ENCODE measurements around the gene TBX5.

TBX5 gene

DNA sequence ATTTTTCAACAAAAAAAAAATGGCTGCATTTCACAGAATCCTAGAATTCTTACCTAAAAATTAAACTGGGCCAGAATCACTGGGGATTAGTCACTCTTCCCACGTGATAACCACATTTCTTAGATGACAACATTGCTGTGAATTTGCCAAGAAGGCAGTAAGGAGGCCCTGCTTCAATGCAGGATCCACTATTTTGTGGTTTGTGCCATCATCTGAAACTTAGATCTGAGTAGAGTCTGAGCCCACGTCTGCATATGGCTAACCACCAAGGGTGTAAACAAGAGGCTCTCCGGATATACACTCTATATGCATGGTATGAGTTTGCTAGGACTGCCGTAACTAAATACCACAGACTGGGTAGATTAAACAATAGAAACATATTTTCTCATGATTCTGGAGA is 24.4 kb upstream of the TBX5 start:
- DNase-seq: no peak

GRCh38 chr12:114425031-114425626 is 19.2 kb upstream of the TBX5 start:
- no peak for DNase-seq

- DNase-seq: no peak
Observed at GRCh38 chr12:114420944-114421335, 15.0 kb upstream of the TBX5 start.

DNA sequence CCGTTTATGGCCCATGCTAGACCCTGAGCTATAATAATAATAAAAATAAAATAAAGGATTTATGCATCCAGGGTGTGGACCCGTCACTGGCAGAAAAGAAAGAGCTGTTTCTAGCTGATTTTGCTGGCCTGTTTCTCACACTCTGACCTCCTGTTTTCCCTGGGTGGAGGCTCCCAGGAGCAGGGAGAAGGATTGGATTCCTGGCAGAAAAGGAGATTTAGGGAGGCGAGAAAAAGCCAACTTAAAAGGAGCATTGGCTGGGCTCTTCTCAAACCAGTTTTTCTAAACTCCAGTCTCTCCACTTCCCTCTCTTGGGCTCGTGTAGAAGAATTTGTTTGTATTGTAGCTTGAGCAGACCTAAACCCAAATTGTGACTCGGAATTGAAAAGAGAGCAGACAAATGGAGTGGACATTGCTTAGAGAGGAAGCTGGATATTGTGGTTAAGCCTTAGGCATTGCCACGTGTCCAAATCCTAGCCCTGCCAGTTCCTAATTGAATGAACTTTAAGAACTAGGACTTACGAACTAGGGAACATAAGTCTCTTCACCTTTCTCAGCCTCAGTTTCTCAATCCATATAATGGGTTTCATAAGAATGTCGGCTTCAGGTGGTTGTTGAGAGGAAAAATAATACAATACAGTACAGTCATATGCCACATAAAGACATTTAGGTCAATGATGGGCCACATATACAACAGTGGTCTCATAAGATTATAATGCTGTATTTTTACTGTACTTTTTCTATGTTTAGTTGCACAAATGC is 14.4 kb upstream of the TBX5 start:
- no peak for DNase-seq

DNA sequence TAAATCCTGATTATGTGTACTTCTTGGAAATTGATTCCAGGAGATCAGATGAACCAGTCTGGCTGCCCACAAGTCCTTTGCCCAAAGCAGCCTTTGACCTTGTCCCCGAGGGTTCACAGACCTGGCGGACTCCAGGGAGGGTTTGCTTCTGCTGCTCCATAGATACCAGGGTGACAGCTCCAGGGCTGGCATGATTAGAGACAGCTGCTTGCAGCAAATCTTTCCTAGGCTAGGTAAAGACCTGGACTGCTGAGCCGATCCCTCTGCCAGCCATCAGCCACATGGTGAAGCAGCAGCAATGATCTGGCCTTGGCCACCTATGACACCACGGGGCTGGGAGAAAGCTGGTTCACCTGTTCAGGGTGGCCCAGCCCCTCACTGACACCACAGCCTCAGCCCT is 10.1 kb upstream of the TBX5 start:
- DNase-seq: no peak

- DNase-seq: no peak
Observed at GRCh38 chr12:114415525-114415868, 9.6 kb upstream of the TBX5 start.

DNA sequence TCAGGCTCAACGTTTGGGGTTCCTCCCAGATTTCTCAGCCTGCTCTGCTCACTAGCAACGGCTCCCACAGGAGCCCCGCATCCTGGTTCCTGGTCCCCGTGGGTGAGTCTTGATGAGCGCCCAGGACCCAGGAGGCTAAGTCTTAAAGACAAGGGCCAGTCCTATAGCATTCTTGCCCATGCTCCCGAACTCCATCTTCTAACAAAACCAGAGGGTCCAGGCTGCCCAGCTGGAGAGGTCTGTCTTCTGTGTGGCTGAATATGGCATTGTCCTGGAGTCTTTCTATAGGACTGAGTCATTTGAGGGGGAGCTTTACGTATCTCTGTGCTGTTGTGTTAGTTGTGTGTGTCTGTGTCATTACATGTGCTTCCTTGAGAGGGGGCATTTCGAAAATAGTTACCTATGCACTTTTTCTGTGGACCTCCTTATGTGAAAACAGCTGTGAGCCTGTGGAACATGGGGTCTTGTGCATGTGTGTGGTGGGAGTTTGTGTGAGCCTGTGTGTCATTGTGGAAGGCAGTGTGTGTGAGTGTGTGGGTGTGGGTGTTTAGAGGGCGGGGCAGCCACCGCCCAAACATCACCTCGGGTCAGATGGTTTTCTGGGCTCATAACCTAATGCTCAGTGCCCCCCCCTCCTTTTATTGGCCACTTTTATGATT is 9.1 kb upstream of the TBX5 start:
- no peak for DNase-seq

DNA sequence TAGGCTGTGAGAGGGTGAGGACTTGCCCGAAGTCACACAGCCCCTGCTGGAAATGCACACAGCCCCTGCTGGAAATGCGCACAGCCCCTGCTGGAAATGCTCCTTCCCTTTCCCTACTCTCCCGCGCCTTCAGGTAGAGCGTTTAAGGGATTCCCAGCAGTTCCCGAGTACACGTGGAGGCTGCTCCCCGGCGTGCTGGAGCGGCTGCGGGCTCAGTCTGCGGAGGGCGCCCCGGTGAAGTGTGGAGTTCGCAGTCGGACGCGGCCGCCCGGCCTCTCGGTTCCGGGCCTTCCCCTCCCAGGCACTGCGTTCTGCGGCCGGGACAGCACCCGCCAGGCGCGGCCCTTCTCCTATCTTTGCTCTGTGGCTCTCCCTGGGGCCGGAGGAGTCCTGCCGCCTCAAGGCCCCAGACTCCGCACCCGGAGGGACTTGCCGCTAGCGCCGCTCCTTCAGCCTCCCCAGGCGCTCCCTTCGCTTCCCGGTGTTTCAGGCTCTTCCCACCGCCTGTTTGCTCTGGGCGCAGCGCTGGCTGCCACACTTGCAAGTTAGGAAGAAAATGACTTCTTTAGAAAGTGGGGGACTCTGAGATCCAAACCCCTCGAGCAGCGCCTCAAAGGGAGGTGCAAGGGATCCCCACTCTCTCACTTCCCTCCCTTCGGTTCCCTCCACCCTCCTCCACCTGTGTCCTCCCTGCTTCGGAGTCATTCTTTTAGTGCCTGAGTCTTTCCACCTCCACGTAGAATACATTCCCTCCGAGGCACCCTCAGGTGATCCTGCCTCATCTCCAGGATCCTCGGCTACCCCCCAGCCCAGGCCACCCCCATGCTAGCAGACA is 8.3 kb upstream of the TBX5 start:
- DNase-seq: no peak

DNA sequence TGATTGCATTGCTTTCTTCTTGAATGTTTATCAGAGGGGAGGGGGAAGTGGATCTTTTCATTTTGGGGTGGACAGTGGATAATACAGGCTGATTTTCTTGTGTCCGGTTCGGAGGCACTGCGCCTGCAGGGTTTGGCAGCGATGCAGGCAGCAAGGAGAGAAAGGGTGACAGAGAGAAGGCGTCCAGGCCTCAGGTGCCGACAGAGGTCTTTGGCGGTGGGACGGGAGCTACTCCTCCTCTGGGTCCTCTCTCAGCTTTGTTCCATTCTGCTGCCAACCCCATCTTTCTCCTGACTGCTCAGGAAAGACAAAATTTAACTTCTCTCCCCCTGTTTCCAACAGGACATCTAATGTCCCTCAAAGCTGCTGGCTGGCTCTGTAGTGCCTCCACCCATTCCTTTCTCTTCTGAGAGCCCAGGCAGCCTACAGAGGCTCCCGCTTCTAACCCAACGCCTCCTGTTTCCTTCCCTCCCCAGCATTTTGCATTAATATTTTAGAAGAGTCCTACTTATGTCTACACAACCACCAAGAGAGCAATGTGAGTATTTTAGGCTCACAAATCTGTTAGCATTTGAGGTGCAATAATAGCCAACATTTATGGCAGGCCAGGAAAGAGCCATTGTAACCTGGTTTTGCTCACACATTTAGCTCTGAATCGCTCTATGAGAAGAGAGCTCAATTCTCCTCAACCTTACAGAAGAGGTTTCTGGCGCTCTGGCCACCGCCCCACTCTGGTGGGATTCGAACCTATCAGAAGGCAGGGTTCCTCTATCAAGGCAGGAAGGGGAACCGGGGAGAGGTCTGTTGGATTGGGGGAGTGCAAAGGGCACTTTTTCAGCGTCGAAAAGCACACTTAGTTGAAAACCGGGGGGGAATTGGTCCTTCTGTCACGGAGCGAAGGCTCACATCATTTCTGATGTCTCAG is 7.1 kb upstream of the TBX5 start:
- DNase-seq: no peak

GRCh38 chr12:114412307-114412706 is 6.4 kb upstream of the TBX5 start:
- no peak for DNase-seq

DNA sequence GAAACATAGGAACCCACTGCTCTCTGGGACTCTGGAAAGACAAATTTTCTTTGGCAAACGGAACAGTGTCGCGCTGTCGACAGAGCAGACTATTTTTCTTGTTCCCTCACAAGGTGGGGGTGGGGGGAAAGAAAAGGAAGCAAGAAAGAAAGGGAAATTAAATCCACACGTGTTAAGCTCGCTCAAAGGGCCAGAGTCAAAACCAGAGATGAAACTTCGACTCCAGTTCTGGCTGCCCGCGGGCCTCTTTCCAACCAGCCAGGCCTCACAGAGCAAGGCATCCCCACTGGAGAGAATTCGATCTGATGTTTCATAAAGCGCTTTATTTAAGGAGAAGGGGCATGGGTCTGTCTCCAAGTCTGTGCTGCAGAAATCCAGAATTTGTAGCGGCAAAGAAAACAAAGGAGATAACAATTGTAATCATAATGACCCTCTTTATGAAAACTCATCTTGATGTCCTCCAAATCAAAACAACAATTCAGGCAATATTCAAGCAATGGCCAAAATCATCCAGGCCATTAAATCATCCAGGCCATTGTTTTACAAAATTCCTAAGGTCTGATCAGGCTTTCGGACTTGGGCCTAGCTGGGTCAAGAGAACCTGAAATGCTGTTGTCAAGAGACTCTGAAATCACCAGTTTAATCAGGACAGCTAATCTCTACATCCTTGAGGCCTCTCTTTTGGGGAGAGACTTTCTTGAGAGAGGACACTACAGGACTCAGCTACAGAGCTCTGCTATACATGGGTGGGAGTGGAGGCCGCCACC is 5.3 kb upstream of the TBX5 start:
- no peak for DNase-seq

DNA sequence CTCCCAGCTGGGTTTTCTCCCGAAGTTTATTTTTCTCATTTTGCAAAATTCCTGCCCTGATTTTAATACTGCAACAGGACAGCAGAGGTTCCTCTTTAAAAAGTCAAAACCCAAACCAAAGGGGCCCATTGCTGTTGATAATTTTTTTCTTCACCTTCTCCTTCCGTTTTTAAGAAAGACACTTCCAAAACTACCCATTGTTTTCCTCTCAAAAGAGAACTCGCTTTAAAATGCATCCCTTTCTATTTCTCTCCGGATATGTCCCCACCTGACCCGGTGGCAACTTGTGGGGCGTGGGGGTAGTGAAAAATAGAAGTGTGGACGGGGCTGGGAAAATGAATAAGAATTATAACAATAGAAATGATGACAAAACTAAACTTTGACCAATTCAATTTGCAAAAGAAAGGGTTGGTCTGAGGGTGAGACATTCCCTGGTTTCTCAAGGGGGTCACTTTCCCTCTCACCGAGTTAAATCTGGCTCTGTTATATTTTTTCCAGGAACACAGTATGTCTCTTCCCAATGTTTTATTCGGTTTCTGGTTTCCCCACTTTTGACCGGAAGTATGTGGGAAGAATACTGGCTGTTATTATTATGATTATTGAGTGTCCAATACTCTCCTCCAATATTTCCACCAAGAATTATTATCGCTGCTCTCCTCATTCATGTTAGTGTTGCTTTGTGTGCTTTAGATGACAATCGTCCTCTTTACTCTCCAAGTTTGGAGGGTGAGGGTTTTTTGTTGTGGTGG is 4.1 kb upstream of the TBX5 start:
- DNase-seq: no peak

DNA sequence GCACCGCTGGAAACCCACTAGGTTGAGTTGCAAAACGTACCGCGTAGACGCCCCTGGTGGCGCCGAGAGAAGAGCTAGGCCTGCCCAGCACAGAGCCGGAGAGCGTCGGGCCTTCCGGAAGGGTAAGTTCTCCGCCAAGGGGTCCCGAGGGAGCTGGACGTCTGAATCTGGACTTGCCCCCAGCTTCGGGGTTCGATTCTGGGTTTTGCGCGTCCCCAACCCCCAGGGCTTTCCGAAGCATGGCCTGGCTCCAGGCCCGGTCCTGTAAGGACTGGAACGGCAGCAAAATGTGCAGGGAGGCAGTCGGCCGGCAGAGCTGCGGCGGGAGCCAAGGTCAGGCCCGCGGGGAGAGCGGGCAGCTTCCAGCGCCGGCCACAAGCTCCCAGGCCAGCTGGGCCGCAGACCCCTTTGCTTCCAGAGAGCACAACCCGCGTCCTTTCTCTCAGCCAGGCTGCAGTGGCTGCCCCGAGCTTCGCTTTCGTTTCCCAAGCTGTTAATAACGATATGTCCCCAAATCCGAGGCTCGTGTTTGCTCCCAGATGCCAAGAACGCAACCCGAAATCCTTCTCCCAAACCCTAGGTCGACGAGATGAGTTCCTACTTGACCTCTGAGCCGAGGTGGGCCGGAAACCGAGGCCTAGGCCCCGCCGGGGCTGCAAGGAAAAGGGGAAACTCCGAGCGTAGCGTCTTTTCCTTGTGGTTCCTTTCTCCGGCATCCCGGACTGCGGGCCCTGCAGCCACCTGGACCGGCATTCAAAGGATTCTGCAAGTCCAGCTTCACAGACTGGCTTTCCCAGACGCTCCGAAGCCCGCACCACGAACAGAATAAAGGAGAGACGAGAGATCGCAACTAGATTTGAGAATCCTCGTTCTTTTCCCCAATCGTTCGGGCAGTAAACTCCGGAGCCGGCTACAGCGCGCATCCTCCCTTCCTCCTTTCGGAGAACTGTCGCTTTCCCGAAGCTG is 3.2 kb upstream of the TBX5 start:
- DNase-seq: no peak

GRCh38 chr12:114408471-114408885 is 2.5 kb upstream of the TBX5 start:
- no peak for DNase-seq

GRCh38 chr12:114407842-114408411 is 2.0 kb upstream of the TBX5 start:
- DNase-seq: no peak

- no peak for DNase-seq
Observed at GRCh38 chr12:114406984-114407841, 1.3 kb upstream of the TBX5 start.

DNA sequence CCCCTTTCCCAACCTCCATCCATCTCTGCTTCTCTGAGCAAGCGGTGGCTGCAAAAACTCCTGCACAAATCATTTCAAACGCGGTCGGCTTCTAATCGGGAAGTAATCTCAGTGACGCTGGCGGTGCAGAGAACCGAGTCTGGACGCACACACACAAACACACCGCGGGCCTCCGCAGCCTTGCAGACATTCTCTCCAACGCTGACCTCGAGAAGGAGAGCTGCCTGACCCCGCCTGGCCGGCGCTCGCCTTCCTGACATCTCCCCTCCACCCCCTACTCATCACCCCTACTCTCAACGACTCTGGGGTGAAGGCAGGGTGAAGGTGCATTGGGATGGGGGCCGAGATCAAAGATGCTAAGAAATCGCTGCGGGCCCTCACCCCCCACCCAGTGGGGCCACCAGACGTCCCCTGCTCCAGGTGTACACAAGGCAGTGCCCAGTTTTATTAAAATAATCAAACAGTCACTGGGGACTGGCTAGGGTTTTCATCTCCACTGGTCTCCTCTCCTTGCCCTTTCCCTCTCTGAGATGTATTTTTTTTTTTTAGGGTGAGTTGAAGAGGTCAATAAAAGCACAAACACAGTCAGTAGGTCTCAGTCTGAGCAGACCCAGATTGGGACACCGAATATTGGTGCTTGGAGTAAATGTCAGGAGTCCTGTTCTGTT is 506 bp upstream of the TBX5 start:
- no peak for DNase-seq
